HG02870 (cell line): ENCODE results near the gene VPS54.
A peak's percentile ranks its signal among the peaks of the same experiment; 100 is the strongest.
"Not testable (repeated sequence)": the region's sequence is repeated elsewhere in the genome, so short reads cannot be mapped to it uniquely, and the experiment has no call there.

ENCODE experiments used
- ATAC-seq: cut with Tn5 transposase; IDR thresholded peaks from one replicate; pipeline ENCODE4 v1.9.1; 2021; ENCODE audit warnings: mild to moderate bottlenecking, moderate library complexity; ENCODE audit not compliant: unreplicated experiment

The VPS54 gene

DNA sequence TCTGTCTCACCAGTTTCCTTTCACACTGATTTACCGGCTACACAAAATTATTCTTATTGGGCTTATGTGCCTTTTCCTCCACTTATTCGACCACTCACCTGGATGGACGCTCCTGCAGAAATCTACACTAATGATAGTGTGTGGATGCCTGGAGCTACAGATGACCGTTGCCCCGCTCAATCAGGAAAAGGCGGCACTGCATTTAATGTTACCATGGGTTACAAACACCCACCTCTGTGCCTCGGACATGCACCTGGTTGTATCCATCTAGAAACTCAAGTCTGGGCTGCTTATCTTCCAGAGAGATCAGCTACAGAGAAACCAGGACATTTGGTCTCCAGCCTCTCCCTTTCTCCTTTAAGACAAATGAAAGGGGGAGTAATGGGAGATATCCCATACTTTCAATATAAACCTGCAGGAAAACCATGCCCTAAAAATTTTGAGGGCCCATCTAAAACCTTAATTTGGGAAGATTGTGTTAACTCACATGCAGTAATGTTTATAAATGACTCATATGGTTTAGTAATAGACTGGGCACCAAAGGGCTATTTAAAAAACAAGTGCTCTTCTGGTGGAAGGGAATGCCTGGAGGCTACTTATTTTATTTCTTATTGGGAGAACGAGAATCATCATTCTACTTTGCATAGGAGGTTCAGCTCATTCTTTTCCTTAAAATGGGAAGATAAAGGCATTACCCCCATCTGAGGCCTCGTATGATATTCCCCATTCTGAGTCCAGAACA, 24.7 kb downstream of the VPS54 start:
- ATAC-seq = not testable (repeated sequence)

DNA sequence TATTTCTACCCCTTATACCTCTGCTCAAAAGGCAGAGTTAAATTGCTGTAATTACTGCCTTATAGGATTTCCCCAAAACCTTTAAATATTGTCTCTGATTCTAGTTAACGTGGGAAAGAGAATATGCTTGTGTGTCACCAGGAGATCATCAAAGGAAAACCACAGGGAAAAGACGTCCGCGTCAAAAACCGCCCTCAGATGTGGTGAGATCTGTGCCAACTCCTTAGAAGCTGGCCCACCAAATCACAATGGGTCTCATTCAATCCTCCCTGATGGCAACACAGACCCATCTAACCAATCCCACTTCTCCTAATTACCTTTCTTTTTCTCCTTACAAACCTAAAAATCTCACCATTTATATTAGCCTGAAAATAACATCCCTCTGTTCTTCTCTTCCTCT, 25.4 kb downstream of the VPS54 start:
- no peak for ATAC-seq

DNA sequence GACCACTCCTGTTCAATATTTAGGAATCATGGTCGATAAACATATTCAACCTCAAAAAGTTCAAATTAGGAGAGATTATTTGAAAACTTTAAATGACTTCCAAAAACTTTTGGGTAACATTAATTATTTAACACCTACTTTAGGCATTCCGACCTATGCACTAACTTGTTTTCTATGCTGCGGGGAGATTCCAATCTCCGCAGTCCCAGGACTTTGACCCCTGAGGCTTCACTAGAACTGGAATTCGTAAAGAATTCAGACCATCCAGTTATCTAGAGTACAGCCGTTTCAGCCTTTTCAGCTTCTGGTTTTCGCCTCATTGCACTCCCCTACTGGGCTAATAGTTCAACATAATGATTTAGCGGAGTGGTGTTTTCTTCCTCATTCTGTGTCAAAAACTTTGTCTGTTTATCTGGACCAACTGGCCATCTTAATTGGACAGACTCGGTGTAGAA, 26.1 kb downstream of the VPS54 start:
- ATAC-seq = not testable (repeated sequence)

DNA sequence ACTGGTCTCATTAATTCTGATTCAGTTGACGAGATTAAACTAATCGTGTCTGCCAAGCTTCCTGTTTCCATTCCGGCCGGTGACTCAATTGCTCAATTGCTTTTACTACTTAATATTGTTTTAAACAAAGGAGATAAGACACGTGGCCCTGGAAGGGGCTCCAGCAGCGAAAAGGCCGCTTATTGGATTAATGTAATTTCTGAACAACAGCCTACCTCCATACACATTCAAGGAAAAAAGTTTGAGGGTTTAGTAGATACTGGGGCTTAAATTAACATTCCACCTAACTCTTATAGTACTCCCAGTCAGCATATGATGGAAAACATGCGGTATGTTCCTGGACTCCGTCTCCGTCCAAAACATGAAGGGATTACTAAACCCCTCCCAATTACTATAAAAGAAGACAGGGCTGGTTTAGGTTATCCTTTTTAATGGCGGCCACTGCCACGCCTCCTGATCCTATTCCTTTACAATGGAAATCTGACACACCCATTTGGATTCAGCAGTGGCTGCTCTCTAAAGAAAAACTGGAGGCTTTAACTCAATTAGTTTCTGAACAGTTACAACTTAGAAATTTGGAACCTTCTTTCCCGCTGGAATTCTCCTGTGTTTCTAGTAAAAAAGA, 27.1 kb downstream of the VPS54 start:
- no peak for ATAC-seq

DNA sequence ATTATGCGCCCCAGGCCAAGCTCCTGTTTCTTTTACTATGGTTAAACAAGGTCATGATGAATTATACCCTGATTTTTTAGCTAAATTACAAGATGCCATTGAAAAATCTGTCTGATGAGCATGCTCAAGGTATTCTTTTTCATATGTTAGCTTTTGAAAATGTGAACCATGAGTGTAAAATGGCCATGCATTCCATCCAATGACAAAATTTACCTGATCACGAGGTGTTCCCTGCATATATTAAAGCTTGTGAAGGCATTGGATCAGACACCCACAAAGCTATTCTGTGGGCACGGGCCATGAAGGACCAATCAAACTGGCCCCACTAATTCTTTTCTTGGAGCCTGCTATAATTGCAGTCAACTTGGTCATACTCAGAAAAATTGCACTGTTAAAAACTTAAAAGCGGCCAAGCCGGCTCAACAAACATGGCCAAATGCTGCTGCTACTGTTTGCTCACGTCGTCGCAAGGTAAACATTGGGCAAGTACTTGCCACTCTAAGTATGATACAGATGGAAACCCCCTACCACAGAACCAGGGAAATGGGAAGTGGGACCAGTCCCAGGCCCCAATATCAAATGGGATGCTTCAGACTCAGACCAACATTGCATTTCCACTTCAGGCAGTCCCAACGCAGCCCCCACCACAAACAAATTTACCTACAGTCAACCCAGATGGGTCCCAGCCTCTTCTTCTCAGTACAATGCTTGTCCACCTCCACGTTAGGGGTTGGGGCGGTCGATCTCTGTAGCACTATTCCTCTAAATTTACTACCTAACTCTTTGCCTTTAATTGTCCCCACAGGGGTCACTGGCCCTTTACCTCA, 27.8 kb downstream of the VPS54 start:
- ATAC-seq = not testable (repeated sequence)

DNA sequence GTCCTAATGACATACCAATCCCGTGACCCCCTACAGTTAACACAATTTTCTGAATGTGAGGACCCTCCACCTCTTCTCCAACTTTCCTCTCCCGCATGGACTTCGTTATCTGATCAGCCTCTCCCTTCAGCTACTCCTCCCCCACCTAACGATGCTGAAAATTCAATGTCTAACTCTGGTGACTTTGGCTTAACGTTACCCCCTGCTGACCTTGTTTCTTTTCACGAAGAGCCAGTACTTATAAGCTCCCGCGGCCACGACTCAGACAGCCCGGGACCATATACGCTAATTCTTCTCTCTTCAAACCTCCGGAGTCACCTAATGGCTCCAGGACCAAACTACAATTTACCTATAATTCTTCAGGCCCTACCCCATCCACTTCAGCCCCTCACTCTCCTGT, 29.2 kb downstream of the VPS54 start:
- no peak for ATAC-seq

DNA sequence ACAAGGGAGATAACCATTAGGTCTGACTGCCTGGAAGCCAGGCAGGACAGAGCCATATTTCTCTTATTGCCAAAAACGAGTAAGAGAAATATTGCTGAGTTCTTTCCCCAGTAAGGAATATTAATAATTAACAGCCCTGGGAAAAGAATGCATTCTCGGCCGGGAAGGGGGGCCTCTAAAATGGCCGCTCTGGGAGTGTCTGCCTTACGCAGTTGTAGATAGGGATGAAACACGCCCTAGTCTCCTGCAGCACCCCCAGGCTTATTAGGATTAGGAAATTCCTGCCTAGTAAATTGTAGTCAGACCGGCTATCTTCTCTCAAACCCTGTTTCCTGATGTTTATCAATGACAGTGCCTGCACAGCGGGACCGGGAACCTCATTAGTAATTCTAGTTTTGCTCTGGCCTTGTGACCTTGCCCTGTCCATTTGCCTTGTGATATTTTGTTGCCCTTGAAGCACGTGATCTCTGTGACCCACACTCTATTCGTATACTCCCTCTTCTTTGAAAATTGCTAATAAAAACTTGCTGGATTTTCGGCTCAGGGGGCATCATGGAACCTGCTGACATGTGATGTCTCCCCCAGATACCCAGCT, 30.3 kb downstream of the VPS54 start:
- ATAC-seq = not testable (repeated sequence)

DNA sequence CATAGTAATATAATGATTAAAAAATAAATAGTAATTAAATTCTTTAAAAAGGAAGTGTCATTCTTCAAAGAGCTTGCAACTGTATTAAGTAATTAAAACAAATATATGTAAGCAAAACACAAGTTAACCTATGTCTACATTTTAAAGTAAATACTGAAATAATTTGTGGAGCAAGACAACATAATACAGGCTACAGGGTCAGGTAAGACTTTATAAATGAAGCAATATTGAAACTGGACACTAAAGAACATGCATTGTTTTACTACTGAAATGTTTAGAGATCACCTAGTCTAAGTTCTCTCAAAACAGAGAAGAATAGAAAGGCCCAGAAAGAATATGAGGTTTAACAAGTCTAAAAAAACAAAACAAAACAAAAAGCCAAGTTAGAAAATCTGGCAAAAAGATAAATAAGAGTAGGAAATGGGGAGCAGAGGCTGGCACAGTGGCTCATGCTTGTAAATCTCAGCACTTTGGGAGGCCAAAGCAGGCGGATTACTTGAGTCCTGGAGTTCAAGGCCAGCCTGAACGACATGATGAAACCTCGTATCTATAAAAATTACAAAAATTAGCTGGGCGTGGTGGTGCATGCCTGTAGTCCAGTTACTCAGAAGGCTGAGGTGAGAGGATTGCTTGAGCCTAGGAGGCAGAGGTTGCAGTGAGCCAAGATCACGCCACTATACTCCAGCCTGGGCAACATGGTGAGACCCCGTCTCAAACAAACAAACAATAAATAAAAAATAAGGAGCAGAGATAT, 34.4 kb downstream of the VPS54 start:
- ATAC-seq = no peak

DNA sequence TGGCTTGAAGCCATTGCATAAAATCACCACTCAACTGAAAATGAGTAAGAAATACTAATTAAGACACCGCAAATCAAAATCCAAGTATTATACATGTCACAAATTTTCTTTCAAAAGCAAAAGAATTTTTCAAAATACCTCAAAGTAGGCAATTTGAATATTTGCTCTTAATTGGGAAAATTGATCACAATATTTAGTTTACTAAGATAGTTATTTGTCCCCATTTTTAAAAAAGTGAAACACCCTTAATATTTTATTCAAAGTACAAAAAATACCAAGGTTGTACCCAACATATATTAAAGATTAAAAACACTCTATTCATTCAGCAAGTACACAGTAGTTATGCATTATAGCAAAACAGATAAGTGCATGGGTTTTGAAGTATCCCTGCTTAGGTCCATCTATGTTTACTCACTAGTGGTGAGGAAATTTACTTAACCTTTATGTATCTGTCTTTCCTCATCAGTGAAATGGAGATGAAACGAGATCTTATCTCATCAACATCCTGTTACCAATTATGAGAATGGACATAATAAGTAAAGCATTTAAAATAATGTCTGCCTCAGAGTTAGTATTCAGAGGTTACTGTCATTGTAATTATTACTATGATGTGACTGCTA, 35.1 kb downstream of the VPS54 start:
- ATAC-seq = no peak

DNA sequence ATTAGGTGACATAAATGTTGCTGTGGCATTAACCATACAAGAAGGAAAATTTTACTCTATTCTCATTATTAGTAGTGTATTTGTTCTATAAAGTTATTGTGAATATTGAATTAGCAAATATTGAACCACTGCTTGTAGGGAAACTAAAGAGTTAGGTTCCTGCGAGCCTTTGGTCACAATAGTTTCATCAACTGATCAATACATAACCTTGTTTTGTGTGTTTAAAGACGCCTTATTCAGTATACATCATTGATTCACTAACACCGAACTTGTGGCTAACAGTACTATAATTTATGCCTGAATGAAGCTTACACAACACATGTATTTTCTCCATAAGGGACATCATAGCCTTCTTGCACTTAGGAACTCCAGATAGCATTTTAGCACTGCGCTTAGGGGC, 36.9 kb downstream of the VPS54 start:
- ATAC-seq = no peak

DNA sequence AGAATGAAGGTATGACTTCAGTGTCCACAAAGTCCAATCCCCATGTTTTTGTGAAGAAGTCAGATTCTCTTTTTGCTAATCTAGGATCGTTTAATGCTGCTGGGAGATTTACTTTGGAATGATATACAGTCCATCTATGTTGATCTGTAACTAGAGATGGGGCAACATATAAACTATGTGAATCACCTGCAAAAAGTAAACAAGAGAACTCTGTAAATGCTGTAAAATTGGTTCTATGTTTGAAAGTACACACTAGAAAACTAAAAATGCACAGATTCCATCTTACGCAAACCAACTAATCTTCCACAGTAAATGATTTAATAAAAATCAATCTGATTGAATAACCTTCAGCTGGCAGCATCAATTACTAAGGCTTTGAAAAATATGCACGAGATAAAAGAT, 37.5 kb downstream of the VPS54 start:
- no peak for ATAC-seq

DNA sequence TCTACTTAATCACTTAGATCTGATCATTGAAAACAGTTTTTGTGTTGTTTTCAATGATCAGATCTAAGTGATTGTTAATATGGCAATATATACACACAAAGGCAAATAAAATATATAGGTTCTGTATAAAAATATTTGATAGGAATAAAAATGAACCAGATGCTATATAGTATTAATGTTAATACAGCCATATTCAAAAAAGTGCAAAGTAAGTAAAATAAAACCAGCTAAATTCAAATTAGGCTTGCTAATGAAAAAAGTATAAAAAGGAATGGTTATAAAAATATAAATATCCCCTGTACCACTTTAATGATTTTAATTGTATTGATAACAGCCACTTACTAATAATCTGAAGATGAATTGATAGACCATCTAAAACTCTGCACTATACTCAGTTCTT, 38.4 kb downstream of the VPS54 start:
- no peak for ATAC-seq

DNA sequence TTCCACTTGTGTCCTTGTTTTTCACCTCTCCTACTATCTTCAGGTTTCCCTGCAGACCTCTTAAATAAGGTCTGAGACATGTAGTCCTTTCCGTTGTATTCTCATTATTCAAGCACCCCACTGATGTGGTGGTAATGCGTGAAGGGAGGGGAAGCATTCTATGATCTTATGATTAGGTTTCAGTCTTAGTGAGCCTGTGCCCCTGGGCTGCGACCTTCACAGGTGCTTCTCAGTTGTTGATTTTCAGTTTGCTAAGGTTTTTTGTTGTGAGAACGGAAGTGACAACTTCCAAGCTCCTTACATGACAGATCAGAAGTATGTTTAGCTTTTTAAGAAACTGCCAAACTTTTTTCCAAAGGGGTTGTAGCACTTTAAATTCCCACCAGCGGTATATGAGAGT, 41.3 kb downstream of the VPS54 start:
- peak; percentile 99 for ATAC-seq

DNA sequence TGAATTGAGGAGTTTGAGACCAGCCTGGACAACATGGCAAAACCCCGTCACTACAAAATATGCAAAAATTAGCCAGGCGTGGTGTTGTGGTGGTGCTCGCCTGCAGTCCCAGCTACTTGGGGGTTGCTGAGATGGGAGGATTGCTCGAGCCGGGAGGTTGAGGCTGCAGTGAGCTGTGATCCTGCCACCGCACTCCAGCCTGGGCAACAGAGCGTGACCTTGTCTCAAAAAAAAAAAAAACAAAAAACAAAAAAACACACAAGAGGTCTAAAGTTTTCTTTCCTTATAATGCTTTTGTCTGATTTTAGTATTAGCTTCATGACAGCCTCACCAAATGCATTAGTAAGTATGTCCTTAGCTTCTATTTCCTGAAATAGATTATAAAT, 43.1 kb downstream of the VPS54 start:
- no peak for ATAC-seq

DNA sequence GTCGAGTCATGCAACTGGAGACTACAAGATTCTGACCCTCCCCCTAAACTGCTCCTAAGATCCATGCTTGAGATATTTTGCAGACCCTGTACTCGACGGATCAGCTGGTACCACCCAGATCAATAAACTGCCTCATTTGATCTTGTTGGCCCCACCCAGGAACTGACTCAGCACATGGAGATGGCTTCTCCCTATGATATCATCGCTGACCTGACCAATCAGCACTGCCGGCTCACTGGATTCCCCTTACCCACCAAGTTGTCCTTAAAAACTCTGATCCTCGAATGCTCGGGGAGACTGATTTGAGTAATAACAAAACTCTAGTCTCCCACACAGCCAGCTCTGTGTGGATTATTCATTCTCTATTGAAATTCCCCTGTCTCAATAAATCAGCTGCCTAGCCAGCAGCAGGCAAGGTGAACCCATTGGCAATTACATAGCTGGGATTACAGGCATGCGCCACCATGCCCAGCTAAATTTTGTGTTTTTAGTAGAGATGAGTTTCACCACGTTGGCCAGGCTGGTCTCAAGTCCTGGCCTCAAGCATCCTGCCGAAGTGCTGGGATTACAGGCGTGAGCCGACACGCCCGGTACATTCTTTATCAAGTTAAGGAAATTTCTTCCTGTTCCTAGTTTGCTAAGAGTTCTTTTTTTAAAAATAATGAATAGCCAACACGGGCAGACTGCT, 43.6 kb downstream of the VPS54 start:
- no peak for ATAC-seq

DNA sequence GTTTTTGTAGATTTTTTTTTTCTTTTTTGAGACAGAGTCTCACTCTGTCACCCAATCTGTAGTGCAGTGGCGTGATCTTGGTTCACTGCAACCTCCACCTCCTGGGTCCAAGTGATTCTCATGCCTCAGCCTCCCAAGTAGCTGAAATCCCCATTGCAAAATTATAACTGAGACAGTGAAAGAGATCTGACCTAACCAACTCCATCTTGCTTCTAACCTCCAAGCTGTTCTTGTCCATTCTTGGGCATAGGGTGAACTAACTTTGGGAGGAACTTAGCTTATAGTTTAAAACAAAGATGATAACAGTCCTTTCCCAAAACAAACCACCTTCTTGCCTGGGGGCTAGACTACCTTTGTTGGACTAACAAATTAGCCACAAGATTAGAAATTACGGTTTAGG, 44.2 kb downstream of the VPS54 start:
- ATAC-seq = not testable (repeated sequence)

DNA sequence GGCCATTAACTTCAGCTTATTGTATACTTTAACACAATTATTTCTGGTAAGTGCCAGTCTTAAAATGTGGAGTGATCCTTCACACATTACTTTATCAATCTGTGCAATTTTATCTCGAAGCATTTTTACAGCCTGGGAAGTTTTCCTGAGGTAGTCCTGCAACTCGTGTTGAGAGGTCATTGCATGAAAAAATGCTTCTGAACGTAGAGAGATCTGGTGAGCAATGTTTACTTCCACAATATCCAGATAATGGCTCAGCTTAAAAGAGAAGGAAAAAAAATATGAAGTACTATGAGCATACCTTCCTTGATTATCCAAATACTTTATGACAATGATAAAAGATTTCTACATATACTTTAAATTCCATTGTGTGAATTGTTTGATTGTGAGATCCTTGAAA, 57.0 kb downstream of the VPS54 start:
- no peak for ATAC-seq

DNA sequence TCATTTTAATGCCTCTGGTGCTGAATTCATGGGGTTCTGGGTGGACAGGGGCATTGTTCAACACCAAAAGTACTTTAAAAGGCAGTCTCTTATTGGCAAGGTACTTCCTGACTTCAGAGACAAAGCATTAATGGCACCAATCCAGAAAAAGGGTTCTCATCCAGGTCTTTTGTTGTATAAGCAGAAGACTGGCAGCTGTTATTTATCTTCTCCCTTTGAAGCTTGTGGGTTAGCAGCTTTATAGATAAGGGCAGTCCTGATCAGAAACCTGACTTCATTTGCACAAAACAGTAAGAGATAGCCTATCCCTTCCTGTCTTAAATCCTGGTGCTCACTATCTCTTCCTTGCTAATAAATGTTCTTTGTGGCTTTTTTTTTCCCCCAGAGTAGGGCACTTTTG, 68.8 kb downstream of the VPS54 start:
- no peak for ATAC-seq

DNA sequence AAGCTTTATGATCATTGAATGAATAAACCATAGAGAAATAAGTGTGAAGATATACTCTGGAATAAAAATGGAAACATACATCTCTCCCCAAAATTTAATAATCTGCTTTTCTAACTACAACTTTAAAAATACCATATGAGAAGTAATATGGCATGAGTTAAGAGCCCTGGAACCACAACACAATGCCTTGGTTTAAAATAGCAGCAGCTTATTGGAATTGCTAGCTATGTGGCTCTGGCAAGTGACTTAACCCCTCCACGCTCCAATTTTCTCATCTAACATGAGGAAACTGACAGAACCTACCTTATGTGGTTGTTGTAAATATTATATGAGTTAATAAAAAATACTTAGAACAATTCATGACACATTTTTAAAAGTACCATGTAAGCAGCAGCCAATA, 76.4 kb downstream of the VPS54 start:
- no peak for ATAC-seq

DNA sequence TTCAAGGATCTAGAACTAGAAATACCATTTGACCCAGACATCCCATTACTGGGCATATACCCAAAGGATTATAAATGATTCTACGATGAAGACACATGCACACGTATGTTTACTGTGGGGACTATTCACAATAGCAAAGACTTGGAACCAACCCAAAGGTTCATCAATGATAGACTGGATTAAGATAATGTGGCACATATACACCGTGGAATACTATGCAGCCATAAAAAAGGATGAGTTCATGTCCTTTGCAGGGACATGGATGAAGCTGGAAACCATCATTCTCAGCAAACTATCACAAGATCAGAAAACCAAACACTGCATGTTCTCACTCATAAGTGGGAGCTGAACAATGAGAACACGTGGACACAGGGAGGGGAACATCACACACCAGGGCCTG, 87.1 kb downstream of the VPS54 start:
- ATAC-seq = not testable (repeated sequence)
